Hepatocyte (in vitro differentiated cells): ENCODE measurements around the gene HSP90B1.

Source experiments
- CTCF ChIP-seq: fragments of 200-600 bp; sonication (generic); IDR thresholded peaks from 2 replicates; pipeline ENCODE4 v1.5.1; 2016; ENCODE audit warnings: antibody characterized with exemption, mild to moderate bottlenecking; ENCODE audit not compliant: poor library complexity
- EZH2phosphoT487 ChIP-seq: fragments of 200-600 bp; sonication (generic); IDR thresholded peaks from one replicate; pipeline ENCODE4 v1.6.1; 2018; ENCODE audit warnings: antibody characterized with exemption, mild to moderate bottlenecking, low read depth, moderate library complexity; ENCODE audit not compliant: unreplicated experiment, severe bottlenecking

- TF ChIP-seq CTCF (no peak), EZH2phosphoT487 (no peak)
These were observed 56.6 kb downstream of the HSP90B1 start for GRCh38 chr12:103986829-103987228.
